Right atrium auricular region (tissue), 2 donors: Measurements from ENCODE around the gene OVCH1. TPM values are rescaled to one million over a fixed set of nuclear protein-coding genes. Genes with fewer than 3 reads are reported as not detected.

Experiments
- DNase-seq: peaks from one replicate; pipeline ENCODE4 v3.0.0-alpha.2; 2019; ENCODE audit warnings: low spot score
- H3K27ac ChIP-seq, 2 donors: fragments of 200-600 bp; sonication (generic); 1 replicate in 1 of 2; 2 replicates in 1 of 2; pipeline ENCODE4 v1.5.1; 2016 to 2019
- H3K27me3 ChIP-seq, 2 donors: fragments of 200-600 bp; sonication (generic); one replicate each; pipeline versions ENCODE4 v1.5.1 to v1.6.0; 2017 to 2019
- H3K36me3 ChIP-seq: fragments of 200-600 bp; sonication (generic); one replicate; pipeline ENCODE4 v1.5.1; 2016
- H3K4me1 ChIP-seq, 2 donors: fragments of 200-600 bp; sonication (generic); one replicate each; pipeline versions ENCODE4 v1.5.1 to v1.6.0; 2017 to 2019
- H3K4me3 ChIP-seq, 2 donors: fragments of 200-600 bp; sonication (generic); 1 replicate in 1 of 2; 2 replicates in 1 of 2; pipeline ENCODE4 v1.5.1; 2017 to 2019; ENCODE audit warnings: mild to moderate bottlenecking in 1 of 2, moderate library complexity in 1 of 2
- H3K9me3 ChIP-seq, 2 donors: fragments of 200-600 bp; sonication (generic); one replicate each; pipeline ENCODE4 v1.5.1; 2019
- total RNA-seq, 2 donors: library from RNA; depleted of rRNA; stranded (reverse); fragments of >200 nt; gene quantifications; one replicate each; pipeline ENCODE4 v1.1.0, GENCODE V29; 2016
- TF ChIP-seq, protein P1 (sequence below), 2 donors: fragments of 200-600 bp; sonication (generic); IDR thresholded peaks; one replicate each; pipeline ENCODE4 v1.5.1; 2019; ENCODE audit warnings: antibody characterized with exemption in 2 of 2

OVCH1 gene
- total RNA-seq, 2 donors from 2014 or later = 0.19 TPM; not detected in 1

DNA sequence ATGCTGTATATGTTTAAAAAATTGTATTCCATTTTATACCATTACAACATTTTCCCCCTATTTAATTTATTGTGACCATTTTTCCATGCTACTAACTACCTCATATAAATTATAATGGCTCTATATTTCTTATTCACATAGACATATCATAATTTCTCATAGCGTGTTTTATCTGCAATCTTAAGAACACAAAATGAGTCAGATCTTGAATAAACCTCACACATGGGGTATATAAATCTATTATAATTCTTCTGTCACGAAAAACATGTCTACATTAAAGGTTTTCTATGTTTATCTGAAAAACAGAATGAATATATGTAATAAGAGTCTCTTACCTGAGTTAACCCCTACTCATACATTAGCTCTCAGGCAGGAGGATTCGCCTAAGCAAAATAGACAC lies 66.0 kb downstream of the OVCH1 start:
- H3K27ac ChIP-seq = no peak overlapping the region
- no peaks in the 10 kb centered on the region for H3K27me3 ChIP-seq
- H3K9me3 ChIP-seq = no peaks in the 10 kb centered on the region
- TF ChIP-seq, protein P1, sequence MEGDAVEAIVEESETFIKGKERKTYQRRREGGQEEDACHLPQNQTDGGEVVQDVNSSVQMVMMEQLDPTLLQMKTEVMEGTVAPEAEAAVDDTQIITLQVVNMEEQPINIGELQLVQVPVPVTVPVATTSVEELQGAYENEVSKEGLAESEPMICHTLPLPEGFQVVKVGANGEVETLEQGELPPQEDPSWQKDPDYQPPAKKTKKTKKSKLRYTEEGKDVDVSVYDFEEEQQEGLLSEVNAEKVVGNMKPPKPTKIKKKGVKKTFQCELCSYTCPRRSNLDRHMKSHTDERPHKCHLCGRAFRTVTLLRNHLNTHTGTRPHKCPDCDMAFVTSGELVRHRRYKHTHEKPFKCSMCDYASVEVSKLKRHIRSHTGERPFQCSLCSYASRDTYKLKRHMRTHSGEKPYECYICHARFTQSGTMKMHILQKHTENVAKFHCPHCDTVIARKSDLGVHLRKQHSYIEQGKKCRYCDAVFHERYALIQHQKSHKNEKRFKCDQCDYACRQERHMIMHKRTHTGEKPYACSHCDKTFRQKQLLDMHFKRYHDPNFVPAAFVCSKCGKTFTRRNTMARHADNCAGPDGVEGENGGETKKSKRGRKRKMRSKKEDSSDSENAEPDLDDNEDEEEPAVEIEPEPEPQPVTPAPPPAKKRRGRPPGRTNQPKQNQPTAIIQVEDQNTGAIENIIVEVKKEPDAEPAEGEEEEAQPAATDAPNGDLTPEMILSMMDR (IDR thresholded peaks at IDR 0.05) = no peak
- no peaks in the 10 kb centered on the region for H3K36me3 ChIP-seq
- no peak overlapping the region for H3K4me3 ChIP-seq
- no peak for DNase-seq
- H3K4me1 ChIP-seq = no peaks in the 10 kb centered on the region

DNA sequence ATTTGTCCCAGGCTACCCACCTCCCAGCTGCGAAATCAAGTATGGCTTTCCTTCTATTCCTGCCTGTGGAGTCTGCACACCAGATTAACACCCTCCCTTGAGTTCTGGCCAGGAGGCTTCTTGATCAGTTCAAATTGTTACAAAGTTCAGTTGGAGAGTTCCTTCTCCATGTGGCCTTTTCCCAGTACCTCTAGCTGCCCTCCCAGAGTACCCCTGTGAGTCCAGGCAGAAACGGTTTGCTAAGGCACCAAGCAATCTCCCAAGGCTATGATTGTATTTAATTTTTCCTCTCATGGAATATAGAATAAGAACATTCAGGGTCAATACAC lies 66.8 kb downstream of the OVCH1 start:
- Histone ChIP-seq H3K27me3 (no peaks in the 10 kb centered on the region), H3K36me3 (no peaks in the 10 kb centered on the region), H3K4me3 (no peak overlapping the region), H3K4me1 (no peaks in the 10 kb centered on the region), H3K9me3 (no peaks in the 10 kb centered on the region), H3K27ac (no peak overlapping the region)
- DNase-seq = no peak
- TF ChIP-seq, protein P1 (IDR thresholded peaks at IDR 0.05) = no peak

DNA sequence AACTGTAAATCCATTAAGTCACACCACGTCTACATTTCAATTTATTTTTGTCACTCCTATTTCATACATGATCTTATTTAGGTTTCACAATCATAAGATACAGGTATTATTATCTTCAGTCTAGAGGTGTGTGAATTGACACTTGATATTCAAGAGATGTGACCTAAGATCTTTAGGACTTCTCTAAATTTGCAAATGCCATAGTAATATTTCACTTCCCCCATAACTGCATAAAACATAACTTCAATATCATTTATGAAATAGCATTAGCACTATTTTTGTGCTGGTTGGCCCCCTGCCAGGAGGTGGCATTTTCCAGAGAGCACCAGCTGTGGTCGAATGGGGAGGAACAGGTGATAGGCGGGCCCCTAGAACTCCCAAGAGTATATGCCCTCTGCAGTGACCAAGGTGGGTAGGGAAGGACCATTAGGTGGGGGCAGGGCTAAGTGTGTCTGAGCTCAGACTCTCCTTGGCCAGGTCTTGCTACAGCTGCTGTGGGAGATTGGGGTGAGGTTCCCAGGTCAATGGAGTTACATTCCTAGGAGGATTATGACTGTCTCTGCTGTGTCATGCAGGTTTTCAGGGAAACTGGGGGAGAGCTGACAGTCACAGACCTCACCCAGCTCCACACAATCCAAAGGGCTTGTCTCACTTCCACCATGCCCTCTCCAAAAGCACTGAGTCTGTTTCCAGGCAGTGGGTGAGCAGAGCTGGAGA lies 67.3 kb downstream of the OVCH1 start:
- TF ChIP-seq, protein P1 (IDR thresholded peaks at IDR 0.05) = no peak
- Histone ChIP-seq H3K27me3 (no peaks in the 10 kb centered on the region), H3K27ac (no peak overlapping the region), H3K4me1 (no peaks in the 10 kb centered on the region), H3K4me3 (no peak overlapping the region), H3K36me3 (no peaks in the 10 kb centered on the region), H3K9me3 (no peaks in the 10 kb centered on the region)
- no peak for DNase-seq

DNA sequence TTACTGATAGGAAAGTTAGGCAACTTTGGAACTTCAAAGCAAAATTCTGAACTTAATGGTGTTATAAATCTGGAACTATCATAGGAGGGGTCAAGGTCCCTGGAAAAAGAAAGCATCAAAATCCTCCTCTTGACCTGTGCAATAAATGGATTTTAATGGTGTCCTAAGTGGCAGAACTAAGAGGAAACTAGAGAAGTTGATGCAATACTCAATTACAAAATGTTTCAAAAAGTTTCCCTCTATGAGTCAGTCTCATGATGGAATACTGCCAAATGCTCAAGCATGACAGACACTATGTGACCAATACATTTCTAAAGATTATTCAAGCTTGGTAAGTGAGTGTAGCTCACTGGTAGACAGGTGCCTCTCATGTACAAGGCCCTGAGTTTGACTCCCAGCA lies 68.9 kb downstream of the OVCH1 start:
- TF ChIP-seq, protein P1 (IDR thresholded peaks at IDR 0.05) = no peak
- no peak for DNase-seq
- no peaks in the 10 kb centered on the region for H3K4me1 ChIP-seq
- no peaks in the 10 kb centered on the region for H3K27me3 ChIP-seq
- H3K4me3 ChIP-seq = no peak overlapping the region
- H3K27ac ChIP-seq = no peak overlapping the region
- H3K36me3 ChIP-seq = no peaks in the 10 kb centered on the region
- no peaks in the 10 kb centered on the region for H3K9me3 ChIP-seq

DNA sequence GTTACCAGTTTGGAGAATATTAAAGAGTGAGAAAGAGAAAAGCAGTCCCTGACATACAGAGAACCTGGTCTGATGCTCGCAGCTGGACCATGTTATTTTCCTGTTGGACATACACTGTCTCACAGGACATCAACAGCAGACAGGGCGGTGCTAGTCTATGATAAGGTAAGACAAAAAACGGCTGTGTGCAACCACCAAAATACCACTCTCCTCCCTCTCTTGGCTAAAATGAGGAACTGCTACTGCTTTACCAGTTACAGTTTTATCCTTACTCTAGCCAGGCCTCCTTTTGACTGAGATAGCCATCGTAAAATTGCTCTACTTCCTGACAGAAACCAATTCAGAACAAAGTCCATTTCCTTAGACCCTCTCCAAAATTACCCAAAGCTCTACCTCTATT lies 69.5 kb downstream of the OVCH1 start:
- no peak overlapping the region for H3K4me3 ChIP-seq
- H3K9me3 ChIP-seq = no peaks in the 10 kb centered on the region
- no peaks in the 10 kb centered on the region for H3K4me1 ChIP-seq
- no peaks in the 10 kb centered on the region for H3K27me3 ChIP-seq
- H3K27ac ChIP-seq = no peak overlapping the region
- DNase-seq = no peak
- no peaks in the 10 kb centered on the region for H3K36me3 ChIP-seq
- TF ChIP-seq, protein P1 (IDR thresholded peaks at IDR 0.05) = peak in 1 of 2 donors; percentile 34

DNA sequence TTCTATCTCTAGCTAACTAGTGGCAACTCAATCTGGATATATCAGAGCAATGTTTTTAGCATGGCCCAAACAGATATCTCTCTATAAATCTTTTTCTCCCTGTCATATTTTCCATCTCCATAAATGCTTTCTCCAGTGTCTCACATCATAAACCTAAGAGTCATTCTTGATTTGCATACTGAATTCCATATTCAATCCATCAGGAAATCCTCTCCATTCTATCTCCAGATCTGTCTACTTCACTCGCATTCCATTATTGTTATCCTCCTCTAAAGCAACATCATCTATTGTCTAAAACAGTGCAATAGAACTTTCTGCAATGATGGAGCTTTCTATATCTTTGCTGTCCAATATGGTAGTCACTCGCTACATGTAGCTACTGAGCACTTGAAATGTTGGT lies 71.0 kb downstream of the OVCH1 start:
- Histone ChIP-seq H3K4me3 (no peak overlapping the region), H3K27ac (no peak overlapping the region), H3K36me3 (no peaks in the 10 kb centered on the region), H3K4me1 (no peaks in the 10 kb centered on the region), H3K9me3 (no peaks in the 10 kb centered on the region), H3K27me3 (no peaks in the 10 kb centered on the region)
- no peak for DNase-seq
- TF ChIP-seq, protein P1 (IDR thresholded peaks at IDR 0.05) = no peak
